K562 (cell line): ENCODE data around the gene PDK1. TPM values are rescaled to one million over a fixed set of nuclear protein-coding genes. Genes with fewer than 3 reads are reported as not detected.
A peak's percentile ranks its signal among the peaks of the same experiment; 100 is the strongest.

Experiments
- BHLHE40 ChIP-seq: IDR thresholded peaks from 2 replicates; pipeline ENCODE4 v1.6.1; 2011; ENCODE audit warnings: low read length, improper control_type of control experiment
- CHD2 ChIP-seq: IDR thresholded peaks from 2 replicates; pipeline ENCODE4 v1.6.1; 2011; ENCODE audit warnings: low read depth, low read length
- CREB1 ChIP-seq, 2 experiments: sonication (generic) in 1 of 2; formaldehyde crosslinking in 1 of 2; IDR thresholded peaks; 2 replicates each; pipeline versions ENCODE4 v1.6.1 to v1.8.0; 2012 to 2022; ENCODE audit warnings: inconsistent platforms in 1 of 2, mild to moderate bottlenecking in 1 of 2, missing genetic modification reagents in 1 of 2, moderate library complexity in 1 of 2
- FOXP1 ChIP-seq: sonication (generic); formaldehyde crosslinking; IDR thresholded peaks from 2 replicates; pipeline ENCODE4 v1.8.0; 2022; ENCODE audit warnings: mild to moderate bottlenecking, missing genetic modification reagents
- NR2F6 ChIP-seq: fragments of 450-650 bp; formaldehyde crosslinking; IDR thresholded peaks from 2 replicates; pipeline ENCODE4 v1.4.0; 2020; ENCODE audit warnings: mild to moderate bottlenecking
- SIN3A ChIP-seq, 2 experiments: fragments of 150-350 bp in 1 of 2; IDR thresholded peaks; 2 replicates each; pipeline ENCODE4 v1.6.1; 2011 to 2016; ENCODE audit warnings: borderline replicate concordance in 2 of 2, low read depth in 2 of 2, low read length in 2 of 2, mild to moderate bottlenecking in 2 of 2, moderate library complexity in 2 of 2; ENCODE audit not compliant: control insufficient read depth in 1 of 2
- polyA plus RNA-seq, 8 experiments: library from polyadenylated mRNA; depleted of rRNA in 4 of 8; stranded (reverse) in 5 of 8; unstranded in 3 of 8; fragments of >200 nt; fragmentation: Nextera tagmentation in 2 of 8; fragmentation: Illumina TruSeq in 1 of 8; extraction: Ambion mirVana in 2 of 8; extraction: Trizol in 1 of 8; gene quantifications; 2 replicates each; pipeline versions ENCODE4 v1.2.1 to v1.2.3, GENCODE V29; 2011 to 2014; ENCODE audit warnings: inconsistent platforms in 1 of 8, missing spikeins in 1 of 8
- total RNA-seq, 7 experiments: library from RNA; depleted of rRNA in 6 of 7; stranded (reverse); fragments of >200 nt in 6 of 7; fragmentation: Illumina TruSeq in 2 of 7; extraction: Trizol in 2 of 7; gene quantifications; 2 replicates each; pipeline versions ENCODE4 v1.2.1 to v1.2.3, GENCODE V29; 2011 to 2021; ENCODE audit warnings: low replicate concordance in 1 of 7
- TF ChIP-seq, protein P1 (sequence below): sonication (generic); formaldehyde crosslinking; IDR thresholded peaks from 2 replicates; pipeline ENCODE4 v1.8.1; 2023; ENCODE audit warnings: mild to moderate bottlenecking, missing genetic modification reagents
- TF ChIP-seq, protein P2 (sequence below): fragments of 450-650 bp; IDR thresholded peaks from 2 replicates; pipeline ENCODE4 v1.6.1; 2016; ENCODE audit warnings: mild to moderate bottlenecking, moderate library complexity

Gene PDK1
- total and polyA plus RNA-seq, 9 of the 15 experiments (the other 6 are each of a cell fraction or from before 2014, with no cell fraction given), result 3.5 to 176 (median 13.9) TPM

DNA sequence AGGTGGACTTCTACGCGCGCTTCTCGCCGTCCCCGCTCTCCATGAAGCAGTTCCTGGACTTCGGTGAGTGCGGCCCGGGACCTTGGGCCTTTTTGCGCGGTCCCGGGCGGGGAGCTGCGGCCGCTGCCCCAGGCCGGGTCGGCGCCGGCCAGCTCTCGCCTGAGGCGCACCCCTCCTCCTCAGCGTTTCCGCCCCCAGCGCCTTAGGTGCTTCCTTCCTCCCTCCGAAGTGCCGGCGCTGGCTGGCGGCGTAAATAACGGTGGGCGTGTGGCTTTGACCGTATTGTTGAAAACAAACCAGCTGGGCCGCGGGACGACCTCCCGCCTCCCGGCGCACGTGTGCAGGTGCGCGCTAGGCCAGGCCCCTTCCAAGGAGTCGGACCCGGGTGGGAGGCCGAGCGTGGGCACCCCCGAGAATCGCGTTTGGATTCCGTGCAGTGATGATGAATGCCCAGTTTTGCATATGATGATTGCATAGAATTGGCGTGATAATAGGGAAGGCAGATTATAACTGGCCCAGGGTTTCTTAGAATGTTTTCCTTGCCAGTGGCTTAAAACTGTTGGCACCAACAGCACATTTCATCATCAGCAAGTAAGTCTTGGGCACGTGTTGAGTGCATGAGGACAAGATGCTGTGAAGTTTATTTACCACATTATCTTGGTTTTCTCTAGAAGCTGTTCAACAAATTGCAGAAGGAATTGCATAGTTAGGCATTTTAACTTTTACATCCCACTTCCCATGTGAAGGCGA, 569 bp downstream of the PDK1 start (continued):
- TF ChIP-seq, protein P1, sequence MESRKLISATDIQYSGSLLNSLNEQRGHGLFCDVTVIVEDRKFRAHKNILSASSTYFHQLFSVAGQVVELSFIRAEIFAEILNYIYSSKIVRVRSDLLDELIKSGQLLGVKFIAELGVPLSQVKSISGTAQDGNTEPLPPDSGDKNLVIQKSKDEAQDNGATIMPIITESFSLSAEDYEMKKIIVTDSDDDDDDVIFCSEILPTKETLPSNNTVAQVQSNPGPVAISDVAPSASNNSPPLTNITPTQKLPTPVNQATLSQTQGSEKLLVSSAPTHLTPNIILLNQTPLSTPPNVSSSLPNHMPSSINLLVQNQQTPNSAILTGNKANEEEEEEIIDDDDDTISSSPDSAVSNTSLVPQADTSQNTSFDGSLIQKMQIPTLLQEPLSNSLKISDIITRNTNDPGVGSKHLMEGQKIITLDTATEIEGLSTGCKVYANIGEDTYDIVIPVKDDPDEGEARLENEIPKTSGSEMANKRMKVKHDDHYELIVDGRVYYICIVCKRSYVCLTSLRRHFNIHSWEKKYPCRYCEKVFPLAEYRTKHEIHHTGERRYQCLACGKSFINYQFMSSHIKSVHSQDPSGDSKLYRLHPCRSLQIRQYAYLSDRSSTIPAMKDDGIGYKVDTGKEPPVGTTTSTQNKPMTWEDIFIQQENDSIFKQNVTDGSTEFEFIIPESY (CRISPR knock-in tag), result 0 out of 2 replicates have a peak, but pooled peaks have one; percentile 39
- TF ChIP-seq CHD2 (0 out of 2 replicates have a peak, but pooled peaks have one; percentile 36), BHLHE40 (peak; percentile 62), NR2F6 (CRISPR knock-in tag) (0 out of 2 replicates have a peak, but pooled peaks have one; percentile 34), SIN3A (IDR thresholded peaks at IDR 0.05; ENCODE audit: borderline replicate concordance in 2 of 2, control insufficient read depth in 1 of 2, low read depth in 2 of 2, low read length in 2 of 2) (peak; percentile 56 to 79; a peak in 3 of 4 replicates), CREB1 (IDR thresholded peaks at IDR 0.05) (peak; percentile 58; the same call in 1 of the 2 replicates), CREB1 (CRISPR knock-in tag; IDR thresholded peaks at IDR 0.05) (no peak), FOXP1 (CRISPR knock-in tag) (peak; percentile 3; the same call in 1 of the 2 replicates)
- TF ChIP-seq, protein P2, sequence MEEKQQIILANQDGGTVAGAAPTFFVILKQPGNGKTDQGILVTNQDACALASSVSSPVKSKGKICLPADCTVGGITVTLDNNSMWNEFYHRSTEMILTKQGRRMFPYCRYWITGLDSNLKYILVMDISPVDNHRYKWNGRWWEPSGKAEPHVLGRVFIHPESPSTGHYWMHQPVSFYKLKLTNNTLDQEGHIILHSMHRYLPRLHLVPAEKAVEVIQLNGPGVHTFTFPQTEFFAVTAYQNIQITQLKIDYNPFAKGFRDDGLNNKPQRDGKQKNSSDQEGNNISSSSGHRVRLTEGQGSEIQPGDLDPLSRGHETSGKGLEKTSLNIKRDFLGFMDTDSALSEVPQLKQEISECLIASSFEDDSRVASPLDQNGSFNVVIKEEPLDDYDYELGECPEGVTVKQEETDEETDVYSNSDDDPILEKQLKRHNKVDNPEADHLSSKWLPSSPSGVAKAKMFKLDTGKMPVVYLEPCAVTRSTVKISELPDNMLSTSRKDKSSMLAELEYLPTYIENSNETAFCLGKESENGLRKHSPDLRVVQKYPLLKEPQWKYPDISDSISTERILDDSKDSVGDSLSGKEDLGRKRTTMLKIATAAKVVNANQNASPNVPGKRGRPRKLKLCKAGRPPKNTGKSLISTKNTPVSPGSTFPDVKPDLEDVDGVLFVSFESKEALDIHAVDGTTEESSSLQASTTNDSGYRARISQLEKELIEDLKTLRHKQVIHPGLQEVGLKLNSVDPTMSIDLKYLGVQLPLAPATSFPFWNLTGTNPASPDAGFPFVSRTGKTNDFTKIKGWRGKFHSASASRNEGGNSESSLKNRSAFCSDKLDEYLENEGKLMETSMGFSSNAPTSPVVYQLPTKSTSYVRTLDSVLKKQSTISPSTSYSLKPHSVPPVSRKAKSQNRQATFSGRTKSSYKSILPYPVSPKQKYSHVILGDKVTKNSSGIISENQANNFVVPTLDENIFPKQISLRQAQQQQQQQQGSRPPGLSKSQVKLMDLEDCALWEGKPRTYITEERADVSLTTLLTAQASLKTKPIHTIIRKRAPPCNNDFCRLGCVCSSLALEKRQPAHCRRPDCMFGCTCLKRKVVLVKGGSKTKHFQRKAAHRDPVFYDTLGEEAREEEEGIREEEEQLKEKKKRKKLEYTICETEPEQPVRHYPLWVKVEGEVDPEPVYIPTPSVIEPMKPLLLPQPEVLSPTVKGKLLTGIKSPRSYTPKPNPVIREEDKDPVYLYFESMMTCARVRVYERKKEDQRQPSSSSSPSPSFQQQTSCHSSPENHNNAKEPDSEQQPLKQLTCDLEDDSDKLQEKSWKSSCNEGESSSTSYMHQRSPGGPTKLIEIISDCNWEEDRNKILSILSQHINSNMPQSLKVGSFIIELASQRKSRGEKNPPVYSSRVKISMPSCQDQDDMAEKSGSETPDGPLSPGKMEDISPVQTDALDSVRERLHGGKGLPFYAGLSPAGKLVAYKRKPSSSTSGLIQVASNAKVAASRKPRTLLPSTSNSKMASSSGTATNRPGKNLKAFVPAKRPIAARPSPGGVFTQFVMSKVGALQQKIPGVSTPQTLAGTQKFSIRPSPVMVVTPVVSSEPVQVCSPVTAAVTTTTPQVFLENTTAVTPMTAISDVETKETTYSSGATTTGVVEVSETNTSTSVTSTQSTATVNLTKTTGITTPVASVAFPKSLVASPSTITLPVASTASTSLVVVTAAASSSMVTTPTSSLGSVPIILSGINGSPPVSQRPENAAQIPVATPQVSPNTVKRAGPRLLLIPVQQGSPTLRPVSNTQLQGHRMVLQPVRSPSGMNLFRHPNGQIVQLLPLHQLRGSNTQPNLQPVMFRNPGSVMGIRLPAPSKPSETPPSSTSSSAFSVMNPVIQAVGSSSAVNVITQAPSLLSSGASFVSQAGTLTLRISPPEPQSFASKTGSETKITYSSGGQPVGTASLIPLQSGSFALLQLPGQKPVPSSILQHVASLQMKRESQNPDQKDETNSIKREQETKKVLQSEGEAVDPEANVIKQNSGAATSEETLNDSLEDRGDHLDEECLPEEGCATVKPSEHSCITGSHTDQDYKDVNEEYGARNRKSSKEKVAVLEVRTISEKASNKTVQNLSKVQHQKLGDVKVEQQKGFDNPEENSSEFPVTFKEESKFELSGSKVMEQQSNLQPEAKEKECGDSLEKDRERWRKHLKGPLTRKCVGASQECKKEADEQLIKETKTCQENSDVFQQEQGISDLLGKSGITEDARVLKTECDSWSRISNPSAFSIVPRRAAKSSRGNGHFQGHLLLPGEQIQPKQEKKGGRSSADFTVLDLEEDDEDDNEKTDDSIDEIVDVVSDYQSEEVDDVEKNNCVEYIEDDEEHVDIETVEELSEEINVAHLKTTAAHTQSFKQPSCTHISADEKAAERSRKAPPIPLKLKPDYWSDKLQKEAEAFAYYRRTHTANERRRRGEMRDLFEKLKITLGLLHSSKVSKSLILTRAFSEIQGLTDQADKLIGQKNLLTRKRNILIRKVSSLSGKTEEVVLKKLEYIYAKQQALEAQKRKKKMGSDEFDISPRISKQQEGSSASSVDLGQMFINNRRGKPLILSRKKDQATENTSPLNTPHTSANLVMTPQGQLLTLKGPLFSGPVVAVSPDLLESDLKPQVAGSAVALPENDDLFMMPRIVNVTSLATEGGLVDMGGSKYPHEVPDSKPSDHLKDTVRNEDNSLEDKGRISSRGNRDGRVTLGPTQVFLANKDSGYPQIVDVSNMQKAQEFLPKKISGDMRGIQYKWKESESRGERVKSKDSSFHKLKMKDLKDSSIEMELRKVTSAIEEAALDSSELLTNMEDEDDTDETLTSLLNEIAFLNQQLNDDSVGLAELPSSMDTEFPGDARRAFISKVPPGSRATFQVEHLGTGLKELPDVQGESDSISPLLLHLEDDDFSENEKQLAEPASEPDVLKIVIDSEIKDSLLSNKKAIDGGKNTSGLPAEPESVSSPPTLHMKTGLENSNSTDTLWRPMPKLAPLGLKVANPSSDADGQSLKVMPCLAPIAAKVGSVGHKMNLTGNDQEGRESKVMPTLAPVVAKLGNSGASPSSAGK, result peak; percentile 70
